Caco-2 (cell line): ENCODE measurements around the gene CRY2. TPM values are rescaled to one million over a fixed set of nuclear protein-coding genes. Genes with fewer than 3 reads are reported as not detected.

ENCODE experiments used
- BruUV-seq: library from RNA; stranded (reverse); fragments of 400-500 nt; replicated peaks from 2 replicates; lab custom pipeline; 2021; lab: Mats Ljungman, UMichigan
- CTCF ChIA-PET: fragments of 300-600 bp; sonication (Branson Sonifier 250); formaldehyde crosslinking; loops from one replicate; lab custom pipeline; 2022; ENCODE audit warnings: antibody characterized with exemption; lab: Charles Lee
- POLR2A ChIA-PET: fragments of 300-600 bp; sonication (Branson Sonifier 250); formaldehyde crosslinking; loops from one replicate; lab custom pipeline; 2022; ENCODE audit warnings: antibody characterized with exemption; lab: Charles Lee
- DNase-seq, 2 experiments: peaks; one replicate each; pipeline versions ENCODE4 v3.0.0 to v3.0.0-alpha.2; 2020 to 2022
- H3K27me3 ChIP-seq: replicated peaks from 2 replicates; pipeline ENCODE4 v1.6.0; 2011; ENCODE audit warnings: low read length; ENCODE audit not compliant: control insufficient read depth, insufficient read depth
- H3K36me3 ChIP-seq: 2 replicates; pipeline ENCODE4 v1.5.1; 2011; ENCODE audit warnings: low read length; ENCODE audit not compliant: control insufficient read depth, insufficient read depth
- H3K4me1 ChIP-seq: fragments of 250-450 bp; sonication (Bioruptor Pico); 2 replicates; pipeline ENCODE4 v1.5.1; 2020; ENCODE audit warnings: mild to moderate bottlenecking
- H3K4me3 ChIP-seq: 2 replicates; pipeline ENCODE4 v1.5.1; 2011; ENCODE audit warnings: low read depth, mild to moderate bottlenecking, control low read depth, low read length
- H3K9me3 ChIP-seq: fragments of 250-450 bp; sonication (Bioruptor Pico); 2 replicates; pipeline ENCODE4 v1.5.1; 2020; ENCODE audit warnings: mild to moderate bottlenecking, moderate library complexity
- H3K27ac Mint-ChIP-seq: one replicate; pipeline ENCODE4 v1.8.0; 2022; ENCODE audit warnings: mixed read lengths; ENCODE audit not compliant: unreplicated experiment
- H3K27me3 Mint-ChIP-seq: one replicate; pipeline ENCODE4 v1.8.0; 2022; ENCODE audit warnings: mixed read lengths; ENCODE audit not compliant: insufficient read depth, unreplicated experiment
- H3K36me3 Mint-ChIP-seq: one replicate; pipeline ENCODE4 v1.8.0; 2022; ENCODE audit warnings: mild to moderate bottlenecking, mixed read lengths; ENCODE audit not compliant: insufficient read depth, unreplicated experiment
- H3K4me1 Mint-ChIP-seq: one replicate; pipeline ENCODE4 v1.8.0; 2022; ENCODE audit warnings: low read depth, mixed read lengths; ENCODE audit not compliant: unreplicated experiment
- H3K4me3 Mint-ChIP-seq: one replicate; pipeline ENCODE4 v1.8.0; 2022; ENCODE audit warnings: mild to moderate bottlenecking, moderate library complexity, mixed read lengths; ENCODE audit not compliant: unreplicated experiment
- H3K9me3 Mint-ChIP-seq: one replicate; pipeline ENCODE4 v1.8.0; 2022; ENCODE audit warnings: mixed read lengths; ENCODE audit not compliant: unreplicated experiment
- intact Hi-C: fragments of 100-400 bp; cut with micrococcal nuclease; formaldehyde crosslinking; loops from one replicate; pipeline ENCODE4 v1.10.0; 2022; ENCODE audit not compliant: unreplicated experiment
- total RNA-seq: library from RNA; stranded (reverse); gene quantifications from 2 replicates; pipeline ENCODE4 v1.2.3, GENCODE V29; 2022
- TF ChIP-seq, protein P1 (sequence below), 2 experiments: fragments of 200-600 bp in 1 of 2; IDR thresholded peaks; 1 replicate in 1 of 2; 2 replicates in 1 of 2; pipeline versions ENCODE4 v1.5.1 to v1.8.0; 2011 to 2022; ENCODE audit warnings: antibody characterized with exemption in 1 of 2, control low read depth in 1 of 2, inconsistent platforms in 1 of 2, low read depth in 1 of 2, low read length in 1 of 2, mild to moderate bottlenecking in 1 of 2, moderate library complexity in 1 of 2; ENCODE audit not compliant: insufficient read depth in 1 of 2, severe bottlenecking in 1 of 2, unreplicated experiment in 1 of 2

Gene CRY2
- total RNA-seq, 1 experiment from 2014 or later: 28.5 TPM

- H3K4me1 Mint-ChIP-seq: peaks cover 8% of the 10 kb centered on the region
- no peaks in the 10 kb centered on the region for H3K9me3 ChIP-seq
- no TSS peak for BruUV-seq
- H3K36me3 ChIP-seq: no peaks in the 10 kb centered on the region
- H3K27me3 ChIP-seq: no peaks in the 10 kb centered on the region
- no peak overlapping the region for H3K4me3 ChIP-seq
- peaks cover 4% of the 10 kb centered on the region for H3K27me3 Mint-ChIP-seq
- POLR2A ChIA-PET: no interaction called here
- DNase-seq: no peak
- intact Hi-C loops: no loop called here
- TF ChIP-seq, protein P1, sequence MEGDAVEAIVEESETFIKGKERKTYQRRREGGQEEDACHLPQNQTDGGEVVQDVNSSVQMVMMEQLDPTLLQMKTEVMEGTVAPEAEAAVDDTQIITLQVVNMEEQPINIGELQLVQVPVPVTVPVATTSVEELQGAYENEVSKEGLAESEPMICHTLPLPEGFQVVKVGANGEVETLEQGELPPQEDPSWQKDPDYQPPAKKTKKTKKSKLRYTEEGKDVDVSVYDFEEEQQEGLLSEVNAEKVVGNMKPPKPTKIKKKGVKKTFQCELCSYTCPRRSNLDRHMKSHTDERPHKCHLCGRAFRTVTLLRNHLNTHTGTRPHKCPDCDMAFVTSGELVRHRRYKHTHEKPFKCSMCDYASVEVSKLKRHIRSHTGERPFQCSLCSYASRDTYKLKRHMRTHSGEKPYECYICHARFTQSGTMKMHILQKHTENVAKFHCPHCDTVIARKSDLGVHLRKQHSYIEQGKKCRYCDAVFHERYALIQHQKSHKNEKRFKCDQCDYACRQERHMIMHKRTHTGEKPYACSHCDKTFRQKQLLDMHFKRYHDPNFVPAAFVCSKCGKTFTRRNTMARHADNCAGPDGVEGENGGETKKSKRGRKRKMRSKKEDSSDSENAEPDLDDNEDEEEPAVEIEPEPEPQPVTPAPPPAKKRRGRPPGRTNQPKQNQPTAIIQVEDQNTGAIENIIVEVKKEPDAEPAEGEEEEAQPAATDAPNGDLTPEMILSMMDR (IDR thresholded peaks at IDR 0.05; ENCODE audit: insufficient read depth in 1 of 2, low read depth in 1 of 2, low read length in 1 of 2, severe bottlenecking in 1 of 2, unreplicated experiment in 1 of 2): no peak
- no peak overlapping the region for H3K4me3 Mint-ChIP-seq
- CTCF ChIA-PET: interaction anchor here (0.6 kb wide), 1 partner anchor 55 kb away, joined by 3 read pairs; no protein-coding TSS in a partner anchor
- no peaks in the 10 kb centered on the region for H3K9me3 Mint-ChIP-seq
- H3K4me1 ChIP-seq: peaks cover 10% of the 10 kb centered on the region
- peaks cover 22% of the 10 kb centered on the region for H3K36me3 Mint-ChIP-seq
- H3K27ac Mint-ChIP-seq: no peak overlapping the region
Observed at GRCh38 chr11:45901626-45902025, 54.4 kb downstream of the CRY2 start.

DNA sequence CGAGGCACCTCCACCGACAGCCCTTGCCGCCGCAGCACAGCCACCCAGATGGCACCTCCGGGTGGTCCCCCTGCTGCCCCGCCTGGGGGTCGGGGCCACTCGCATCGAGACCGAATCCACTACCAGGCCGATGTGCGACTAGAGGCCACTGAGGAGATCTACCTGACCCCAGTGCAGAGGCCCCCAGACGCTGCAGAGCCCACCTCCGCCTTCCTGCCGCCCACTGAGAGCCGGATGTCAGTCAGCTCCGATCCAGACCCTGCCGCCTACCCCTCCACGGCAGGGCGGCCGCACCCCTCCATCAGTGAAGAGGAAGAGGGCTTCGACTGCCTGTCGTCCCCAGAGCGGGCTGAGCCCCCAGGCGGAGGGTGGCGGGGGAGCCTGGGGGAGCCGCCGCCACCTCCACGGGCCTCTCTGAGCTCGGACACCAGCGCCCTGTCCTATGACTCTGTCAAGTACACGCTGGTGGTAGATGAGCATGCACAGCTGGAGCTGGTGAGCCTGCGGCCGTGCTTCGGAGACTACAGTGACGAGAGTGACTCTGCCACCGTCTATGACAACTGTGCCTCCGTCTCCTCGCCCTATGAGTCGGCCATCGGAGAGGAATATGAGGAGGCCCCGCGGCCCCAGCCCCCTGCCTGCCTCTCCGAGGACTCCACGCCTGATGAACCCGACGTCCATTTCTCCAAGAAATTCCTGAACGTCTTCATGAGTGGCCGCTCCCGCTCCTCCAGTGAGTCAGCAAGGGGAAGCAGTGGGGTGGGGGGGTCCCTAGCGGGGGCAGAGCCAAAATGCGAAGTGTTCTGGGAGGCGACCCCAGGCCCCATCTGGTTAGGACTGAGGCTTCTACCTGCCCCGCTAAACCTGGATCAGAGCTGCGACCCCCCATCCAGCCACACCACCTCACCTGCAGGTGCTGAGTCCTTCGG, 55.4 kb downstream of the CRY2 start:
- ChIA-PET POLR2A (no interaction called here), CTCF (no interaction called here)
- DNase-seq: no peak
- Mint-ChIP-seq H3K4me1 (peaks cover 8% of the 10 kb centered on the region), H3K9me3 (no peaks in the 10 kb centered on the region), H3K27ac (no peak overlapping the region), H3K27me3 (peaks cover 3% of the 10 kb centered on the region), H3K4me3 (no peak overlapping the region), H3K36me3 (peaks cover 28% of the 10 kb centered on the region)
- Histone ChIP-seq H3K27me3 (no peaks in the 10 kb centered on the region), H3K36me3 (no peaks in the 10 kb centered on the region), H3K9me3 (no peaks in the 10 kb centered on the region), H3K4me1 (peaks cover 10% of the 10 kb centered on the region), H3K4me3 (no peak overlapping the region)
- TF ChIP-seq, protein P1 (IDR thresholded peaks at IDR 0.05; ENCODE audit: insufficient read depth in 1 of 2, low read depth in 1 of 2, low read length in 1 of 2, severe bottlenecking in 1 of 2, unreplicated experiment in 1 of 2): no peak
- BruUV-seq: no TSS peak
- intact Hi-C loops: no loop called here

DNA sequence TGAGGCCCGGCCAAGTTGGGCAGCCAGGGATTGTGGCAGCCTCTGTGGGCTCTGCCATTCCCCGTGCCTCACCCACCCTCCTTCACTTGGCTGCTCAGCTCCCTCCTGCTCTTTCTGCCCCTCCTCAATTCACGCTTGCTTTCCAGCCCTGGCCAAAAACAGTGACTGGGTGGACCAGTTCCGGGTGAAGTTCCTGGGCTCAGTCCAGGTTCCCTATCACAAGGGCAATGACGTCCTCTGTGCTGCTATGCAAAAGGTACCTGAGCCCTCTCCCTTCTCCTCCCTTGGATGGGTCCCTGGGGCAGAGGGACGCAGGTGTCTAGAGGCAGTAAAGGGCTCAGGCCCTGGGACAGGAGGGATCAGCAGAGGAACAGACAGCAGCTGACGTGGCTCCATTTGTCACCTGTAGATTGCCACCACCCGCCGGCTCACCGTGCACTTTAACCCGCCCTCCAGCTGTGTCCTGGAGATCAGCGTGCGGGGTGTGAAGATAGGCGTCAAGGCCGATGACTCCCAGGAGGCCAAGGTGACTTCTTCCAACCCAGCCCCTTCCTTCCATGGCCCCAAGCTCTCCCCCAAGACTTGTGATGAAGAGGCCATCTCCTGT, 57.1 kb downstream of the CRY2 start:
- intact Hi-C loops: no loop called here
- Mint-ChIP-seq H3K9me3 (no peaks in the 10 kb centered on the region), H3K4me3 (no peak overlapping the region), H3K27me3 (no peaks in the 10 kb centered on the region), H3K36me3 (peaks cover 41% of the 10 kb centered on the region), H3K27ac (no peak overlapping the region), H3K4me1 (peaks cover 8% of the 10 kb centered on the region)
- ChIA-PET POLR2A (no interaction called here), CTCF (no interaction called here)
- no peak overlapping the region for H3K4me3 ChIP-seq
- no peak for DNase-seq
- H3K36me3 ChIP-seq: no peaks in the 10 kb centered on the region
- TF ChIP-seq, protein P1 (IDR thresholded peaks at IDR 0.05; ENCODE audit: insufficient read depth in 1 of 2, low read depth in 1 of 2, low read length in 1 of 2, severe bottlenecking in 1 of 2, unreplicated experiment in 1 of 2): no peak
- H3K27me3 ChIP-seq: no peaks in the 10 kb centered on the region
- peaks cover 4% of the 10 kb centered on the region for H3K4me1 ChIP-seq
- BruUV-seq: no TSS peak
- no peaks in the 10 kb centered on the region for H3K9me3 ChIP-seq
